ENCODE data around the gene OR52N5. TPM values are rescaled to one million over a fixed set of nuclear protein-coding genes. Genes with fewer than 3 reads are reported as not detected.
A peak's percentile ranks its signal among the peaks of the same experiment; 100 is the strongest.

Gene OR52N5
- total RNA-seq, 1 donor from 2014 or later = not detected

GRCh38 chr11:5726351-5726750, 56.8 kb downstream of the OR52N5 start:
- peak; percentile 73 for DNase-seq (ENCODE audit: low read depth)

Other genes with a start within 250 kb of the OR52N5 start
- gene OR52H1, start 234.8 kb downstream of the OR52N5 start, total RNA-seq = not detected in 2 replicates
- not detected in 2 replicates for gene OR52B6, start 202.5 kb downstream of the OR52N5 start, total RNA-seq
- 0.31 and 0.40 TPM in 2 replicates for gene TRIM6, start 186.7 kb downstream of the OR52N5 start, total RNA-seq
- gene TRIM34, start 158.4 kb downstream of the OR52N5 start, total RNA-seq = 2.7 and 4.4 TPM in 2 replicates
- 36.3 and 45.8 TPM in 2 replicates for gene TRIM5, start 98.3 kb downstream of the OR52N5 start, total RNA-seq
- gene TRIM22, start 93.6 kb downstream of the OR52N5 start, total RNA-seq = 61.0 and 81.6 TPM in 2 replicates
- not detected in 2 replicates for gene OR56B1, start 46.9 kb downstream of the OR52N5 start, total RNA-seq
- not detected in 2 replicates for gene OR52N4, start 29.1 kb downstream of the OR52N5 start, total RNA-seq
- gene OR52N1, start 7.9 kb upstream of the OR52N5 start, total RNA-seq = not detected in 2 replicates
- not detected in 2 replicates for gene OR52N2, start 25.6 kb upstream of the OR52N5 start, total RNA-seq
- gene OR52E6, start 58.5 kb upstream of the OR52N5 start, total RNA-seq = not detected in 2 replicates
- gene OR52E8, start 74.3 kb upstream of the OR52N5 start, total RNA-seq = not detected in 2 replicates
- not detected in 2 replicates for gene OR52E4, start 97.3 kb upstream of the OR52N5 start, total RNA-seq
- not detected in 2 replicates for gene OR52E5, start 109.9 kb upstream of the OR52N5 start, total RNA-seq
- not detected in 2 replicates for gene OR56A3, start 158.9 kb upstream of the OR52N5 start, total RNA-seq
- gene OR56A5, start 185.1 kb upstream of the OR52N5 start, total RNA-seq = not detected in 2 replicates
- not detected in 2 replicates for gene OR52L1, start 203.6 kb upstream of the OR52N5 start, total RNA-seq
- not detected in 2 replicates for gene OR56A4, start 223.6 kb upstream of the OR52N5 start, total RNA-seq
- 0.05 TPM in 1 of 2 replicates, not detected in the other for gene OR56A1, start 247.4 kb upstream of the OR52N5 start, total RNA-seq